Activated CD8-positive, alpha-beta memory T cell treated with anti-CD3 and anti-CD28 coated beads, Interleukin-2, amount 50 U/mL, for 1 hour (primary cell): ENCODE results near the gene DLEC1.
"Not testable (repeated sequence)": the region's sequence is repeated elsewhere in the genome, so short reads cannot be mapped to it uniquely, and the experiment has no call there.

Source experiments
- DNase-seq: peaks from one replicate; pipeline ENCODE4 v3.0.0-alpha.2; 2020; ENCODE audit errors: extremely low read depth

Gene DLEC1

GRCh38 chr3:38036286-38036685 lies 2.7 kb upstream of the DLEC1 start:
- no peak for DNase-seq

GRCh38 chr3:38036906-38037305 lies 2.1 kb upstream of the DLEC1 start:
- DNase-seq, result no peak

GRCh38 chr3:38038447-38038911 lies 529 bp upstream of the DLEC1 start:
- no peak for DNase-seq

- no peak for DNase-seq
Measured at GRCh38 chr3:38039899-38040261, 872 bp downstream of the DLEC1 start.

GRCh38 chr3:38040401-38040800 lies 1.4 kb downstream of the DLEC1 start:
- DNase-seq, result no peak

GRCh38 chr3:38043486-38043885 lies 4.5 kb downstream of the DLEC1 start:
- DNase-seq, result no peak

- no peak for DNase-seq
Measured at GRCh38 chr3:38046027-38046426, 7.0 kb downstream of the DLEC1 start.

- no peak for DNase-seq
Measured at GRCh38 chr3:38046821-38047220, 7.8 kb downstream of the DLEC1 start.

- no peak for DNase-seq
Measured at GRCh38 chr3:38047896-38048295, 8.9 kb downstream of the DLEC1 start.

- DNase-seq, result no peak
Measured at GRCh38 chr3:38049358-38050126, 10.5 kb downstream of the DLEC1 start.

GRCh38 chr3:38051131-38051530 lies 12.1 kb downstream of the DLEC1 start:
- DNase-seq, result no peak

- not testable (repeated sequence) for DNase-seq
Measured at GRCh38 chr3:38053286-38053685, 14.3 kb downstream of the DLEC1 start.

GRCh38 chr3:38053813-38054498 lies 14.9 kb downstream of the DLEC1 start:
- DNase-seq, result not testable (repeated sequence)

- no peak for DNase-seq
Measured at GRCh38 chr3:38054499-38055001, 15.5 kb downstream of the DLEC1 start.

GRCh38 chr3:38059148-38059547 lies 20.1 kb downstream of the DLEC1 start:
- no peak for DNase-seq

- no peak for DNase-seq
Measured at GRCh38 chr3:38059591-38059990, 20.6 kb downstream of the DLEC1 start.

GRCh38 chr3:38062809-38063208 lies 23.8 kb downstream of the DLEC1 start:
- DNase-seq, result no peak

- DNase-seq, result not testable (repeated sequence)
Measured at GRCh38 chr3:38064453-38064852, 25.4 kb downstream of the DLEC1 start.

GRCh38 chr3:38067508-38068233 lies 28.7 kb downstream of the DLEC1 start:
- DNase-seq, result no peak

GRCh38 chr3:38070013-38070412 lies 31.0 kb downstream of the DLEC1 start:
- no peak for DNase-seq

GRCh38 chr3:38077073-38077472 lies 38.1 kb downstream of the DLEC1 start:
- not testable (repeated sequence) for DNase-seq

GRCh38 chr3:38082296-38082695 lies 43.3 kb downstream of the DLEC1 start:
- not testable (repeated sequence) for DNase-seq
